Measurements from ENCODE around the gene FUT7. TPM values are rescaled to one million over a fixed set of nuclear protein-coding genes. Genes with fewer than 3 reads are reported as not detected.

FUT7 gene
- total RNA-seq, 1 experiment from 2014 or later = not detected

DNA sequence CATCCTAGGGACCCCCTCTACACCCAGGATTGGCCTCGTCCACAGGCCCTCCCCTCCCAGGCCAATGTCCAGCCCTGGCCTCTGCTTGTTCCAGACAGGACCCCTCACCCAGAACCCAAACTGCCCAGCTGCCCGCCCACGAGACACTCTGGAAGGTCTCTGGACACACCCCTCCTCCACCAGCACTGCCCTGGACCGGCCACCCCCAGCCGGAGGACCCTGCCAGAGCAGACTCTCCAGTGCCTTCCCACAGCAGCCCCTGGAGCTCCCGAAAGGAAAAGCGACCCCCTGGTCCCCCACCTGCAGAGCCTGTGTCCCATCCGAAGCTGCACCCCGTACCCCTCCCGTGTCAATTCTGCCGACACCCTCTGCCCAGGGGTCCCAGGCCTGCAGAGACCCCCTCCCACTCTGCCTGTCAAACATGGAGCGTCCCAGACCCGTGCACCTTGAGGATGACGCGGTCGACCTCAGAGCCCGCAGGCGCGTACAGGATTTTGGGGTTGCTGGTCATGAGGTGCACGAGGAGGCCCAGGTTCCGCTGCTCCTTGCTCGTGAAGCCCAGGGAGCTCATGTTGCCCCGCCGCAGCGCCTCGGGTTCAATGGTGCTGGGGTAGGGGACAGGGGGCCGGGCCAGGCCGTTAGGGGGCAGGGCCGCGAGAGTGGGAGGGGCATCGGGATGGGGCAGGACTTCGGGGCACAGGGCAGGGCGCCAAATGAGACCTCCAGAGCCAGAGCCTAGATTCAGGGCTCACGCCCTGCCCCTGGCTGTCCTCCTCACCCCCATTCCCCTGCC, 11.8 kb downstream of the FUT7 start (continued):
- TF ChIP-seq SP1 (IDR thresholded peaks at IDR 0.05; ENCODE audit: low read depth) = no peak
- TF ChIP-seq EZH2phosphoT487 (IDR thresholded peaks at IDR 0.05; ENCODE audit: borderline replicate concordance) = no peak
- no peak for TF ChIP-seq EZH2 (IDR thresholded peaks at IDR 0.05)
- no peak for TF ChIP-seq JUND (IDR thresholded peaks at IDR 0.05)
- TF ChIP-seq ZNF274 (IDR thresholded peaks at IDR 0.05; ENCODE audit: low read depth, low read length) = no peak

DNA sequence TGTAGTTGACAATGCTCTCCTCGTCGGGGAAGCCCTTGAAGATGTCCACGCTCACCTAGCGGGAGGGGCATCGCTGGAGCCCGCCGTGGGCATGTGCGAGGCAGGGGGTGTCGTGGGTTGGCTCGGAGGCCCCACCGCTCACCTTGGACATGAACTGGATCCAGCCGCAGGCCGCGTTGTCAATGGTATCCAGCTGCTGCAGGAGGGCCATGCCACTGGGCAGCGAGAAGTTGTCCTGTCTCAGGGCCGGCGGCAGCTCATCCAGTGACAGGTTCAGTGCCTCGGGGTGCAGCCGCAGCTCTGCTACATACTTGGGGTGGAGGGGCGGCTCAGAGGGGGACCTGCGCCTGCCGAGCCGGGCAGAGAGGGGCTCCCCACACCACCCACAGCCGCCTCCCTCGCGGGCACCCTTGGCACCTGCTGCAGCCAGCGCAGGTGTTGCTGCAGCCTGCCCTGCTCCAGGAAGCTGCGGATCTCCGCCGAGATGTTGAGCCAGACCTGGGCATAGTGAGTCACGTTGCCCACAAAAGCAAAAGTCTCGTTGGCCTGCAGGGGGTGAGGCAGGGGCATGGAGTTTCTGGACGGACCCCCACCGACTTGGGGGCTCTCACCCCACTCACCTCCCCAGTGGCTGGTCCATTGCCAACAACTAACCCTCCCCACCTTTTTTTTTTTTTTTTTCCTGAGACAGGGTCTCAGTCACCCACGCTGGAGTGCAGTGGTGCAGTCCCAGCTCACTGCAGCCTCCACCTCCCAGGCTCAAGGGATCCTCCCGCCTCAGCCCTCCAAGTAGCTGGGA, 12.9 kb downstream of the FUT7 start:
- Histone ChIP-seq H3K9me3 (ENCODE audit: control insufficient read depth in 1 of 2, insufficient read depth in 1 of 2, low read depth in 1 of 2, low read length in 2 of 2) (no peaks in the 10 kb centered on the region), H3K4me1 (ENCODE audit: control insufficient read depth in 1 of 2, insufficient read depth in 2 of 2, low read length in 2 of 2) (peaks cover 5 to 13% of the 10 kb centered on the region in 2 experiments; a peak in 3 of 4 replicates), H4K20me1 (ENCODE audit: insufficient read depth) (no peaks in the 10 kb centered on the region), H3K36me3 (ENCODE audit: control insufficient read depth in 1 of 2, insufficient read depth in 2 of 2, low read length in 2 of 2) (peaks cover 19 to 27% of the 10 kb centered on the region in 2 experiments; a peak in 3 of 4 replicates), H2AFZ (ENCODE audit: low read depth, low read length, poor library complexity, severe bottlenecking) (no peak overlapping the region), H3K27me3 (ENCODE audit: insufficient read depth, low read length) (no peaks in the 10 kb centered on the region), H3K79me2 (ENCODE audit: insufficient read depth, low read length) (no peaks in the 10 kb centered on the region; the same call in 1 of the 2 replicates), H3K4me3 (replicated peaks in 1 of 2; ENCODE audit: low read depth in 1 of 2, low read length in 2 of 2) (no peak overlapping the region), H3K9me2 (ENCODE audit: insufficient read depth) (no peaks in the 10 kb centered on the region), H3K27ac (ENCODE audit: low read depth, low read length) (no peak overlapping the region), H3K9ac (ENCODE audit: low read length) (no peak overlapping the region), H3K4me2 (ENCODE audit: low read length) (no peak overlapping the region)
- RAD21 ChIA-PET (ENCODE audit: low non-redundant PET in 1 of 2, low total read pairs in 2 of 2, uncharacterized antibody in 2 of 2, unreplicated experiment in 2 of 2) = no interaction called here
- POLR2A ChIA-PET = no interaction called here
- intact Hi-C loops (cut with micrococcal nuclease) = no loop called here
- CTCF ChIA-PET = interaction anchor here (1.1 kb wide), 1 partner anchor 10 kb away, joined by 4 read pairs; no protein-coding TSS in a partner anchor
- no TSS peak for BruUV-seq (replicated peaks)
- ATAC-seq = no peak
- no peak for DNase-seq (ENCODE audit: low read depth, low spot score)
- TF ChIP-seq CEBPB (IDR thresholded peaks at IDR 0.05; ENCODE audit: low read depth) = no peak
- no peak for TF ChIP-seq CBX3 (IDR thresholded peaks at IDR 0.05; ENCODE audit: low read depth)
- TF ChIP-seq, protein P1, sequence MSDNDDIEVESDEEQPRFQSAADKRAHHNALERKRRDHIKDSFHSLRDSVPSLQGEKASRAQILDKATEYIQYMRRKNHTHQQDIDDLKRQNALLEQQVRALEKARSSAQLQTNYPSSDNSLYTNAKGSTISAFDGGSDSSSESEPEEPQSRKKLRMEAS (IDR thresholded peaks at IDR 0.05) = no peak
- TF ChIP-seq EZH2phosphoT487 (IDR thresholded peaks at IDR 0.05; ENCODE audit: borderline replicate concordance) = no peak
